ENCODE results near the gene TEX55. TPM values are rescaled to one million over a fixed set of nuclear protein-coding genes. Genes with fewer than 3 reads are reported as not detected.

Gene TEX55
- total and polyA plus RNA-seq, 9 donors = not detected

GRCh38 chr3:119177321-119177720 lies 31.4 kb downstream of the TEX55 start:
- intact Hi-C loops (cut with DNase I) = no loop called here
- H3K27me3 ChIP-seq = no peaks in the 10 kb centered on the region
- 84 to 88% (median 86%) methylated on average over 4 of the region's 4 CpGs for WGBS, 3 donors
- no peaks in the 10 kb centered on the region for H3K36me3 ChIP-seq
- no peak overlapping the region for H3K27ac ChIP-seq
- no peaks in the 10 kb centered on the region for H3K4me1 ChIP-seq (ENCODE audit: insufficient read depth)
- no peak overlapping the region for H3K4me3 ChIP-seq
- TF ChIP-seq EP300 (IDR thresholded peaks at IDR 0.05) (no peak), POLR2A (IDR thresholded peaks at IDR 0.05) (no peak)
- TF ChIP-seq, protein P1, sequence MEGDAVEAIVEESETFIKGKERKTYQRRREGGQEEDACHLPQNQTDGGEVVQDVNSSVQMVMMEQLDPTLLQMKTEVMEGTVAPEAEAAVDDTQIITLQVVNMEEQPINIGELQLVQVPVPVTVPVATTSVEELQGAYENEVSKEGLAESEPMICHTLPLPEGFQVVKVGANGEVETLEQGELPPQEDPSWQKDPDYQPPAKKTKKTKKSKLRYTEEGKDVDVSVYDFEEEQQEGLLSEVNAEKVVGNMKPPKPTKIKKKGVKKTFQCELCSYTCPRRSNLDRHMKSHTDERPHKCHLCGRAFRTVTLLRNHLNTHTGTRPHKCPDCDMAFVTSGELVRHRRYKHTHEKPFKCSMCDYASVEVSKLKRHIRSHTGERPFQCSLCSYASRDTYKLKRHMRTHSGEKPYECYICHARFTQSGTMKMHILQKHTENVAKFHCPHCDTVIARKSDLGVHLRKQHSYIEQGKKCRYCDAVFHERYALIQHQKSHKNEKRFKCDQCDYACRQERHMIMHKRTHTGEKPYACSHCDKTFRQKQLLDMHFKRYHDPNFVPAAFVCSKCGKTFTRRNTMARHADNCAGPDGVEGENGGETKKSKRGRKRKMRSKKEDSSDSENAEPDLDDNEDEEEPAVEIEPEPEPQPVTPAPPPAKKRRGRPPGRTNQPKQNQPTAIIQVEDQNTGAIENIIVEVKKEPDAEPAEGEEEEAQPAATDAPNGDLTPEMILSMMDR (IDR thresholded peaks at IDR 0.05) = no peak
- no peak for DNase-seq
- H3K9me3 ChIP-seq = no peaks in the 10 kb centered on the region

DNA sequence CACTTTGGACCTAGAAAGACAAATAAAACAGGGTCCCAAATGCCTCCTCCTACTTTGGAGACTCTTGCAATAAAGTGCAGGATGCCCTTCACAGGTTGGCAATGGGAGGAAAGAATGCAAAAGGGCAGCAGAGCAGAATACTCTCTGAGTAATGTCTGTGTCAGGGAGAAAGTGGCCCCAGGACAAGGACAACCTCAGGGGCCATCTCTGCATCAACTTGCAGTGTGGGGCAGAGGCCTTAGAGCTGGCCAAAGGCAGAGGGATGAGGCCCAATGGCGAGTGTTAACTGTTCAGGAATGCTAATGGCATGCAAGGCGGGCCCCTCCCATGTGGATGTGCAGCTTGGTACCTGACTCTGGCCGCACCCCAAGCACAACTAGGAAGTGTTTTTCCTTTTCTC lies 35.8 kb downstream of the TEX55 start:
- TF ChIP-seq, protein P1 (IDR thresholded peaks at IDR 0.05) = no peak
- TF ChIP-seq POLR2A (IDR thresholded peaks at IDR 0.05) = no peak
- Histone ChIP-seq H3K36me3 (no peaks in the 10 kb centered on the region), H3K4me3 (no peak overlapping the region), H3K9me3 (no peaks in the 10 kb centered on the region), H3K4me1 (ENCODE audit: insufficient read depth) (no peaks in the 10 kb centered on the region), H3K27ac (no peak overlapping the region), H3K27me3 (no peaks in the 10 kb centered on the region)
- DNase-seq = no peak
- WGBS, 3 donors = 66 to 74% (median 70%) methylated on average over 3 of the region's 3 CpGs
- intact Hi-C loops (cut with DNase I) = no loop called here

- H3K4me3 ChIP-seq = no peak overlapping the region
- intact Hi-C loops (cut with DNase I) = no loop called here
- TF ChIP-seq, protein P1 (IDR thresholded peaks at IDR 0.05) = no peak
- TF ChIP-seq POLR2A (IDR thresholded peaks at IDR 0.05) (no peak), EP300 (IDR thresholded peaks at IDR 0.05) (no peak)
- H3K36me3 ChIP-seq = no peaks in the 10 kb centered on the region
- H3K9me3 ChIP-seq = no peaks in the 10 kb centered on the region
- H3K4me1 ChIP-seq (ENCODE audit: insufficient read depth) = no peaks in the 10 kb centered on the region
- no peak overlapping the region for H3K27ac ChIP-seq
- H3K27me3 ChIP-seq = no peaks in the 10 kb centered on the region
- DNase-seq = no peak
- 79% methylated on average over 9 of the region's 9 CpGs for WGBS, 3 donors
Measured at GRCh38 chr3:119184111-119184510, 38.1 kb downstream of the TEX55 start.

GRCh38 chr3:119184796-119185570 lies 39.0 kb downstream of the TEX55 start:
- Histone ChIP-seq H3K27ac (no peak overlapping the region), H3K4me3 (no peak overlapping the region), H3K4me1 (ENCODE audit: insufficient read depth) (no peaks in the 10 kb centered on the region), H3K27me3 (no peaks in the 10 kb centered on the region), H3K9me3 (no peaks in the 10 kb centered on the region), H3K36me3 (no peaks in the 10 kb centered on the region)
- WGBS, 3 donors = 72 to 79% (median 78%) methylated on average over 7 of the region's 7 CpGs
- DNase-seq = no peak
- TF ChIP-seq, protein P1 (IDR thresholded peaks at IDR 0.05) = no peak
- TF ChIP-seq EP300 (IDR thresholded peaks at IDR 0.05) = no peak
- no peak for TF ChIP-seq POLR2A (IDR thresholded peaks at IDR 0.05)
- intact Hi-C loops (cut with DNase I) = no loop called here
